Fibroblast of skin of scalp (primary cell): ENCODE results near the gene PRKCB. TPM values are rescaled to one million over a fixed set of nuclear protein-coding genes. Genes with fewer than 3 reads are reported as not detected.
A peak's percentile ranks its signal among the peaks of the same experiment; 100 is the strongest.

Experiments used
- DNase-seq: peaks from one replicate; pipeline ENCODE4 v3.0.0-alpha.2; 2013
- polyA plus RNA-seq, 2 experiments: library from polyadenylated mRNA; unstranded; fragments of 120-200 nt; gene quantifications; one replicate each; pipeline ENCODE4 v1.2.1, GENCODE V29; 2013; ENCODE audit not compliant: insufficient read length in 2 of 2

Gene PRKCB
- not detected for polyA plus RNA-seq (2013, experiment 1 of 2; ENCODE audit: insufficient read length)
- 0.23 TPM for polyA plus RNA-seq (2013, experiment 2 of 2; ENCODE audit: insufficient read length)

GRCh38 chr16:23835390-23836077 lies at the start of gene PRKCB:
PRKCB (plus strand) TSS chr16:23835983.
- DNase-seq = peak; percentile 42

GRCh38 chr16:23786964-23787561 lies 48.7 kb upstream of the PRKCB start:
- no peak for DNase-seq

- no peak for DNase-seq
These were observed 47.1 kb upstream of the PRKCB start for GRCh38 chr16:23788685-23789084.

GRCh38 chr16:23795378-23795777 lies 40.4 kb upstream of the PRKCB start:
- no peak for DNase-seq

GRCh38 chr16:23796941-23797340 lies 38.8 kb upstream of the PRKCB start:
- DNase-seq = no peak

- peak; percentile 60 for DNase-seq
These were observed 34.4 kb upstream of the PRKCB start for GRCh38 chr16:23801378-23801777.

- no peak for DNase-seq
These were observed 33.0 kb upstream of the PRKCB start for GRCh38 chr16:23802776-23803175.

GRCh38 chr16:23803591-23804123 lies 32.1 kb upstream of the PRKCB start:
- DNase-seq = no peak

GRCh38 chr16:23807028-23807427 lies 28.8 kb upstream of the PRKCB start:
- DNase-seq = no peak

GRCh38 chr16:23821467-23821866 lies 14.3 kb upstream of the PRKCB start:
- no peak for DNase-seq

GRCh38 chr16:23821875-23822688 lies 13.7 kb upstream of the PRKCB start:
- no peak for DNase-seq

GRCh38 chr16:23823475-23824384 lies 12.1 kb upstream of the PRKCB start:
- DNase-seq = no peak

GRCh38 chr16:23824909-23825308 lies 10.9 kb upstream of the PRKCB start:
- no peak for DNase-seq

- DNase-seq = no peak
These were observed 9.2 kb upstream of the PRKCB start for GRCh38 chr16:23826528-23827045.

- DNase-seq = no peak
These were observed 8.7 kb upstream of the PRKCB start for GRCh38 chr16:23827057-23827456.

- no peak for DNase-seq
These were observed 6.3 kb upstream of the PRKCB start for GRCh38 chr16:23829454-23829853.

GRCh38 chr16:23830276-23830675 lies 5.5 kb upstream of the PRKCB start:
- DNase-seq = no peak

GRCh38 chr16:23832882-23833281 lies 2.9 kb upstream of the PRKCB start:
- DNase-seq = no peak

GRCh38 chr16:23833504-23833903 lies 2.3 kb upstream of the PRKCB start:
- DNase-seq = no peak

GRCh38 chr16:23833960-23834685 lies 1.7 kb upstream of the PRKCB start:
- no peak for DNase-seq

GRCh38 chr16:23836078-23836403 lies 258 bp downstream of the PRKCB start:
- DNase-seq = no peak
